GM10266 (cell line): ENCODE measurements around the gene EXOC7.

Source experiments
- DNase-seq: peaks from one replicate; pipeline ENCODE4 v3.0.0; 2012; ENCODE audit errors: extremely low spot score
- CTCF ChIP-seq: IDR thresholded peaks from 2 replicates; pipeline ENCODE4 v1.5.1; 2012; ENCODE audit warnings: mild to moderate bottlenecking, low read depth; ENCODE audit not compliant: control insufficient read depth, insufficient read depth; ENCODE audit errors: missing control alignments

EXOC7 gene

DNA sequence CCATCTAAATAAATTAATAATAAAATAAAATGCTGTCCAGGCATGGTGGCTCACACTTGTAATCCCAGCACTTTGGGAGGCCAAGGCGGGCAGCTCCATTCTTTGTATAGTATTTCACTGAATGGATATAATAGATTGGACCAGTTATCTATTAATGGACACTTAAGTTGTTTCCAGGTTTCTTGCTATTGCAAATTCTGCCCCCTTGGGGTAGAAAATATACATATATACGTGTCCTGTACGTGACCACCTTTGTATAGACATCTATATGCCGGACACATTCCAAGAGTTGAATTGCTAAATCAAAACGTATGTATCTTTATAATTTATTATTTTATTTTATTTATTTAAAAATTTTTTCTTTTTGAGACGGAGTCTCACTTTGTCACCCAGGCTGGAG, 3.9 kb upstream of the EXOC7 start:
- peak; percentile 36 for TF ChIP-seq CTCF
- DNase-seq = no peak

- DNase-seq = no peak
- no peak for TF ChIP-seq CTCF
Measured at GRCh38 chr17:76106703-76107102, 3.1 kb upstream of the EXOC7 start.

DNA sequence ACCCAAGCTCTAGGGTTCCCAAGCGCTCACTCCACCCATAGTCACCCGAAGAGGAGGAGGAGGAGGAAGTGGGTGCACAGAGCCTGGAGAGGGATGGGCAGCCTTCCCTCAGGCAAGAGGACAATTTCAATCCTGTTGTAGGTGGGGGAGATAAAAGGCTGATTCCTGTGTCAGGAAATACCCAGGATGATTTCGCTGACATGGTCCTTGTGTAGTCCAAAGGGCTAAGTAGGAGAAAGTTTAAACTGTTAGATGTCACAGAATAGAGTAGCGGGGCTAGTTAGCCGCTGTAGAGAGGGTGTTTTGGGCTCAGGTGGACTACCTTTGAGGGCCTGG, 1.3 kb upstream of the EXOC7 start:
- DNase-seq = no peak
- no peak for TF ChIP-seq CTCF

GRCh38 chr17:76104140-76104895, 731 bp upstream of the EXOC7 start:
- DNase-seq = no peak
- no peak for TF ChIP-seq CTCF

DNA sequence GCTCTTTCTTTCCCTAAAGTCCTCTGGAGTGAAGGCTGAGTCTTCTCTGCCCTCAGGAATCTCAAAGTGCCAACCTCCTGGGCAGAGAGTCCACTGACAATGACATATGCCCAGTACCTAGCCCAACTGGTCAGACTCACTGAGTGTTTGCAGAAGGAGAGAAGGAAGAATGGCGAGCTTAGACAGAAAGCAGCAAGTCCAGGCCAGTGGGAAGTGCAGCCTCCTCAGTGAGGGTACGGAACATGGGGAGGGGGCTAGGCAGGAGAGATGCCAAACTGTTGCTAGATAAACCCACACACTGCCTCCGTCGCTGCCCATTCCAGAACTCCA, 678 bp downstream of the EXOC7 start:
- DNase-seq = no peak

DNA sequence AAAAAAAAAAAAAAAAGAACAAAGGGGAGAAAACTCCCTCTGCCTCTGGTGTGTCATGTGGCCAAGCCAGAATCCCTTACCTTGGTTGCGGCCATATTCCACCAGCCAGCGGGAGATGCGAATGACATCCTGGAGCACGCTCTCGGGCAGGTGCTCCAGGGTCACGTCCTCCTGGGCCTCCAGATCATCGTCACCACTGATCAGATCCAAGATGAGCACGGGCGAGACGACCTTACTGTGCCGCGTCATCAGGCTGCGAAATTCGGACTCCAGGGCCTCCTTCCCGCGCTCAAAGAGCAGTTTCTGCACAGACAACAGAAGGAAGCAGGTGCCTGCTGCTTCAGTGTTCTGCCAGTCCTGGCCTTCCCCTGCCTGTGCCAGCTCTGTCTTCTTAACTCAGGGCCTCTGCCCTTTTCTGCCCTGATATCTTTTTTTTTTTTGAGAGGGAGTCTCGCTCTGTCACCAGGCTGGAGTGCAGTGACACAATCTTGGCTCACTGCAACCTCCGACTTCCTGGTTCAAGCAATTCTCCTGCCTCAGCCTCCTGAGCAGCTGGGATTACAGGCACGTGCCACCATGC, 5.8 kb downstream of the EXOC7 start:
- no peak for TF ChIP-seq CTCF
- DNase-seq = no peak

More for the DNA sequence above, 678 bp downstream of the EXOC7 start:
- TF ChIP-seq CTCF = no peak

DNA sequence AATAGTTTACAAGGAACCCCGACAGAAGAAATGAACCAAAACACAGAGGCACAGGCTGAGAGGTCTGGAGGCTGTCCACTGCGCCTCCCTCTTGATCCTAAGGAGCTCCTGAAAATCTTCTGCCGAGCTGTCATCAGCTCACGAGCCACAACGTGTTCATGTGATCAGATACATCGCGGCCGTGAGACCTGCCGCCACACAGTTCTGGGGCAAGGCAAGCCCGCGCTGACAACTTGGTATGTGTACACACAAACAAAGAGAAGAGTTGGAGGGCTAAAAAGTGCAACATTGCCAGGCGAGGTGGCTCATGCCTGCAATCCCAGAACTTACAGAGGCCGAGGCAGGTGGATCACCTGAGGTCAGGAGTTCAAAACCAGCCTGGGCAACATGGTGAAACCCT, 7.6 kb downstream of the EXOC7 start:
- TF ChIP-seq CTCF = no peak
- DNase-seq = no peak
